Measurements from ENCODE around the gene EIF4EBP3. TPM values are rescaled to one million over a fixed set of nuclear protein-coding genes. Genes with fewer than 3 reads are reported as not detected.

The EIF4EBP3 gene
- total and polyA plus RNA-seq, 4 donors: 5.4 to 37.5 (median 21.0) TPM

- ATAC-seq (ENCODE audit: low FRiP score) (no peak), DNase-seq (no peak)
- H3K36me3 ChIP-seq (ENCODE audit: control insufficient read depth in 1 of 2, insufficient read depth in 2 of 2, low read length in 1 of 2): no peaks in the 10 kb centered on the region
- no peak overlapping the region for H3K4me3 ChIP-seq (ENCODE audit: low read length in 2 of 2)
- H3K27me3 ChIP-seq (ENCODE audit: control insufficient read depth in 1 of 2, insufficient read depth in 2 of 2, low read length in 1 of 2): no peaks in the 10 kb centered on the region
- H3K4me1 ChIP-seq (ENCODE audit: control insufficient read depth in 1 of 2, insufficient read depth in 2 of 2, low read length in 2 of 2): peaks cover 0 to 4% of the 10 kb centered on the region in 2 donors
- WGBS, 2 donors: 88 to 92% methylated on average over 10 of the region's 10 CpGs
- intact Hi-C loops (cut with DNase I): loop anchor here in 1 of 2 donors (5.0 to 10.0 kb wide), 2 partner anchors 77 to 145 kb away; partner anchors contain the start of genes TMCO6 and ZMAT2
- H3K9me3 ChIP-seq (ENCODE audit: control insufficient read depth, low read length): no peaks in the 10 kb centered on the region
- no peak overlapping the region for H3K27ac ChIP-seq (ENCODE audit: low read depth in 1 of 2, low read length in 2 of 2)
Observed at GRCh38 chr5:140560227-140560626, 12.8 kb downstream of the EIF4EBP3 start.

- intact Hi-C loops (cut with DNase I): loop anchor here in 1 of 2 donors (5.0 to 10.0 kb wide), 2 partner anchors 75 to 143 kb away; partner anchors contain the start of genes TMCO6 and ZMAT2
- Histone ChIP-seq H3K27ac (ENCODE audit: low read depth in 1 of 2, low read length in 2 of 2) (no peak overlapping the region), H3K9me3 (ENCODE audit: control insufficient read depth, low read length) (no peaks in the 10 kb centered on the region), H3K27me3 (ENCODE audit: control insufficient read depth in 1 of 2, insufficient read depth in 2 of 2, low read length in 1 of 2) (no peaks in the 10 kb centered on the region), H3K36me3 (ENCODE audit: control insufficient read depth in 1 of 2, insufficient read depth in 2 of 2, low read length in 1 of 2) (no peaks in the 10 kb centered on the region), H3K4me3 (ENCODE audit: low read length in 2 of 2) (no peak overlapping the region), H3K4me1 (ENCODE audit: control insufficient read depth in 1 of 2, insufficient read depth in 2 of 2, low read length in 2 of 2) (no peaks in the 10 kb centered on the region)
- 93% methylated on average over 10 of the region's 10 CpGs for WGBS, 2 donors
- DNase-seq: no peak
- no peak for ATAC-seq (ENCODE audit: low FRiP score)
Observed at GRCh38 chr5:140561753-140562523, 14.5 kb downstream of the EIF4EBP3 start.

GRCh38 chr5:140563596-140563995 lies 16.1 kb downstream of the EIF4EBP3 start:
- DNase-seq: no peak
- intact Hi-C loops (cut with DNase I): loop anchor here in 1 of 2 donors (5.0 to 10.0 kb wide), 2 partner anchors 74 to 141 kb away; partner anchors contain the start of genes TMCO6 and ZMAT2
- H3K9me3 ChIP-seq (ENCODE audit: control insufficient read depth, low read length): no peaks in the 10 kb centered on the region

GRCh38 chr5:140564196-140565023 lies 16.9 kb downstream of the EIF4EBP3 start, which contains the start of the genes APBB3 and SLC35A4:
APBB3 (minus strand) TSS chr5:140564598; CDS start chr5:140564245, 353 bp downstream.
SLC35A4 (plus strand) TSS chr5:140564828; CDS start chr5:140567170, 2,342 bp downstream.
- DNase-seq (peak; percentile 98 to 99), ATAC-seq (ENCODE audit: low FRiP score) (peak; percentile 96)
- no peaks in the 10 kb centered on the region for H3K9me3 ChIP-seq (ENCODE audit: control insufficient read depth, low read length)
- intact Hi-C loops (cut with DNase I): loop anchor here in 1 of 2 donors (2.0 to 10.0 kb wide), 3 partner anchors 73 to 164 kb away; partner anchors contain the start of genes ANKHD1, TMCO6 and ZMAT2
- H3K36me3 ChIP-seq (ENCODE audit: control insufficient read depth in 1 of 2, insufficient read depth in 2 of 2, low read length in 1 of 2): no peaks in the 10 kb centered on the region
- no peaks in the 10 kb centered on the region for H3K27me3 ChIP-seq (ENCODE audit: control insufficient read depth in 1 of 2, insufficient read depth in 2 of 2, low read length in 1 of 2)
- peak within 1 kb of the TSS; percentile 64 to 69 for H3K4me3 ChIP-seq (ENCODE audit: low read length in 2 of 2)
- no peaks in the 10 kb centered on the region for H3K4me1 ChIP-seq (ENCODE audit: control insufficient read depth in 1 of 2, insufficient read depth in 2 of 2, low read length in 2 of 2)
- H3K27ac ChIP-seq (ENCODE audit: low read depth in 1 of 2, low read length in 2 of 2): peak within 1 kb of the TSS; percentile 29 to 91
- WGBS, 2 donors: 0% methylated on average over 74 of the region's 74 CpGs

More at GRCh38 chr5:140563596-140563995, 16.1 kb downstream of the EIF4EBP3 start:
- Histone ChIP-seq H3K27me3 (ENCODE audit: control insufficient read depth in 1 of 2, insufficient read depth in 2 of 2, low read length in 1 of 2) (no peaks in the 10 kb centered on the region), H3K4me3 (ENCODE audit: low read length in 2 of 2) (peak overlapping the region; percentile 36 to 69), H3K36me3 (ENCODE audit: control insufficient read depth in 1 of 2, insufficient read depth in 2 of 2, low read length in 1 of 2) (no peaks in the 10 kb centered on the region), H3K4me1 (ENCODE audit: control insufficient read depth in 1 of 2, insufficient read depth in 2 of 2, low read length in 2 of 2) (no peaks in the 10 kb centered on the region), H3K27ac (ENCODE audit: low read depth in 1 of 2, low read length in 2 of 2) (peak overlapping the region in 1 of 2 donors; percentile 91)
- WGBS, 2 donors: 54 to 63% methylated on average over 8 of the region's 8 CpGs
- ATAC-seq (ENCODE audit: low FRiP score): no peak

GRCh38 chr5:140565024-140565779 lies 17.7 kb downstream of the EIF4EBP3 start:
- WGBS, 2 donors: 5 to 7% methylated on average over 13 of the region's 13 CpGs
- no peaks in the 10 kb centered on the region for H3K36me3 ChIP-seq (ENCODE audit: control insufficient read depth in 1 of 2, insufficient read depth in 2 of 2, low read length in 1 of 2)
- ATAC-seq (ENCODE audit: low FRiP score) (no peak), DNase-seq (no peak)
- H3K4me1 ChIP-seq (ENCODE audit: control insufficient read depth in 1 of 2, insufficient read depth in 2 of 2, low read length in 2 of 2): no peaks in the 10 kb centered on the region
- H3K27me3 ChIP-seq (ENCODE audit: control insufficient read depth in 1 of 2, insufficient read depth in 2 of 2, low read length in 1 of 2): no peaks in the 10 kb centered on the region
- H3K27ac ChIP-seq (ENCODE audit: low read depth in 1 of 2, low read length in 2 of 2): peak overlapping the region in 1 of 2 donors; percentile 47
- intact Hi-C loops (cut with DNase I): loop anchor here in 1 of 2 donors (2.0 to 10.0 kb wide), 2 partner anchors 140 to 164 kb away; partner anchors contain the start of genes ANKHD1 and ZMAT2
- H3K9me3 ChIP-seq (ENCODE audit: control insufficient read depth, low read length): no peaks in the 10 kb centered on the region
- peak overlapping the region; percentile 18 to 64 for H3K4me3 ChIP-seq (ENCODE audit: low read length in 2 of 2)

- Histone ChIP-seq H3K36me3 (ENCODE audit: control insufficient read depth in 1 of 2, insufficient read depth in 2 of 2, low read length in 1 of 2) (no peaks in the 10 kb centered on the region), H3K4me1 (ENCODE audit: control insufficient read depth in 1 of 2, insufficient read depth in 2 of 2, low read length in 2 of 2) (no peaks in the 10 kb centered on the region), H3K27me3 (ENCODE audit: control insufficient read depth in 1 of 2, insufficient read depth in 2 of 2, low read length in 1 of 2) (no peaks in the 10 kb centered on the region), H3K27ac (ENCODE audit: low read depth in 1 of 2, low read length in 2 of 2) (no peak overlapping the region), H3K4me3 (ENCODE audit: low read length in 2 of 2) (no peak overlapping the region), H3K9me3 (ENCODE audit: control insufficient read depth, low read length) (no peaks in the 10 kb centered on the region)
- WGBS, 2 donors: 79% methylated on average over 4 of the region's 4 CpGs
- DNase-seq: no peak
- intact Hi-C loops (cut with DNase I): loop anchor here (2.0 to 10.0 kb wide), 3 partner anchors 67 to 165 kb away; partner anchors contain the start of genes ANKHD1 (in 1 of the 2), CD14 (in 1 of the 2) and ZMAT2 (in 1 of the 2)
- no peak for ATAC-seq (ENCODE audit: low FRiP score)
Observed at GRCh38 chr5:140565780-140566095, 18.3 kb downstream of the EIF4EBP3 start.

- H3K36me3 ChIP-seq (ENCODE audit: control insufficient read depth in 1 of 2, insufficient read depth in 2 of 2, low read length in 1 of 2): no peaks in the 10 kb centered on the region
- DNase-seq (no peak), ATAC-seq (ENCODE audit: low FRiP score) (no peak)
Observed at GRCh38 chr5:140566665-140567064, 19.2 kb downstream of the EIF4EBP3 start.

More at GRCh38 chr5:140566665-140567064, 19.2 kb downstream of the EIF4EBP3 start:
- Histone ChIP-seq H3K27ac (ENCODE audit: low read depth in 1 of 2, low read length in 2 of 2) (no peak overlapping the region), H3K4me1 (ENCODE audit: control insufficient read depth in 1 of 2, insufficient read depth in 2 of 2, low read length in 2 of 2) (no peaks in the 10 kb centered on the region), H3K4me3 (ENCODE audit: low read length in 2 of 2) (no peak overlapping the region), H3K27me3 (ENCODE audit: control insufficient read depth in 1 of 2, insufficient read depth in 2 of 2, low read length in 1 of 2) (no peaks in the 10 kb centered on the region), H3K9me3 (ENCODE audit: control insufficient read depth, low read length) (no peaks in the 10 kb centered on the region)
- whole genome bisulfite sequencing, 2 donors: 91 to 94% methylated on average over 5 of the region's 5 CpGs
- intact Hi-C loops (cut with DNase I): loop anchor here (2.0 to 10.0 kb wide), 2 partner anchors 66 to 138 kb away; partner anchors contain the start of genes CD14 (in 1 of the 2) and ZMAT2 (in 1 of the 2)

Data from aorta (tissue), 5 donors.